Peyer's patch (tissue), 4 donors: ENCODE data around the gene PICK1.

Experiments
- CTCF ChIP-seq, 6 experiments: fragments of 450-650 bp in 4 of 6; fragments of 200-600 bp in 2 of 6; sonication (generic) in 1 of 6; IDR thresholded peaks; one replicate each; pipeline ENCODE4 v1.5.1; 2017 to 2019; ENCODE audit warnings: antibody characterized with exemption in 6 of 6, mild to moderate bottlenecking in 3 of 6, moderate library complexity in 1 of 6
- POLR2A ChIP-seq, 2 donors: fragments of 450-650 bp; IDR thresholded peaks; one replicate each; pipeline ENCODE4 v1.5.1; 2017; ENCODE audit warnings: antibody characterized with exemption in 2 of 2, mild to moderate bottlenecking in 2 of 2, moderate library complexity in 2 of 2

- TF ChIP-seq CTCF (IDR thresholded peaks at IDR 0.05): no peak
- TF ChIP-seq POLR2A (IDR thresholded peaks at IDR 0.05): no peak
These were observed 9.8 kb downstream of the PICK1 start for GRCh38 chr22:38067028-38067415.
